Measurements from ENCODE around the gene SH3RF3. TPM values are rescaled to one million over a fixed set of nuclear protein-coding genes. Genes with fewer than 3 reads are reported as not detected.

The SH3RF3 gene
- polyA plus RNA-seq, 1 of the 3 experiments (the other 2 are of a cell fraction), result 1.9 TPM

DNA sequence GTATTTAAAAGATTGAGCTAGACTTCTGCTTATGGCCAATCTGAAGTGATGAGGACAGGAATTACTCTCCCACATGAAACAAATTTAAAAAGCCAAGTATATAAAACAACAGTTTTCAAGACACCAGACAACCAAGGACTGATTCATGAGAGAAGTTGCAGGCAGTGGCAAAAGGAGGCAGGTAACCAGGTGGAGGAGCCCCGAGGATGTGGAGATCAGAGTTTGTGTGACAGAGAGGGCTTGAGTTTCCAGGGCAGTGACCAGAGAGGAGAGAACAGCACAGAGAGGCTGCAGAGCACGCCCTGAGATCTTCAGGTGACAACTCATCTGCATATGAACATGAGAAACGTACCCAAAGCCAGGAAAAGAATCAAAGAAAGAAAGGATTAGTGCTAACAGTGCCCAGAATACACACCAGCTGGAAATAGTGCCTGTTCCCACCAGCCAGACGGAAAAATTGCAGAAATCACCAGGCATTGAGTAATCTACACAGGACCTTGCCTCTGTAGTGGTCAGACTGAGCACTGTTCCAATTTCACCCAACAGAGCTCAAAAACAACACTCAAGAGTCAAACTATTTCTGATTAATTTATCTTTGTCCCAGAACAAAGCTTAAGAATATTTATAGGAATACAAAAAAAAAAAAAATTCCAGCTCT is 311.6 kb downstream of the SH3RF3 start:
- no peak overlapping the region for H3K4me3 ChIP-seq (ENCODE audit: low read depth in 2 of 2, low read length in 1 of 2)
- H3K4me1 ChIP-seq (ENCODE audit: control insufficient read depth in 1 of 2, insufficient read depth in 2 of 2, low read depth in 1 of 2, low read length in 1 of 2), result no peaks in the 10 kb centered on the region; a peak in 1 of 4 replicates
- POLR2A ChIA-PET, result no interaction called here
- no peaks in the 10 kb centered on the region for H3K79me2 ChIP-seq (ENCODE audit: insufficient read depth)
- peaks cover 5% of the 10 kb centered on the region for H3F3A ChIP-seq (replicated peaks; ENCODE audit: insufficient read depth)
- WGBS (ENCODE audit: low lambda C conversion rate), result 61% methylated on average over 4 of the region's 4 CpGs
- no peak overlapping the region for H3K9ac ChIP-seq
- H3K9me3 ChIP-seq, result peaks cover 20% of the 10 kb centered on the region; the same call in 1 of the 2 replicates
- H4K20me1 ChIP-seq (ENCODE audit: insufficient read depth), result no peaks in the 10 kb centered on the region
- TF ChIP-seq SIN3A (IDR thresholded peaks at IDR 0.05; ENCODE audit: borderline replicate concordance, low read depth, low read length), result no peak
- TF ChIP-seq JUND (IDR thresholded peaks at IDR 0.05), result no peak
- no peak for TF ChIP-seq RFX5 (IDR thresholded peaks at IDR 0.05; ENCODE audit: low read length)
- no peak for TF ChIP-seq ZBTB33 (IDR thresholded peaks at IDR 0.05; ENCODE audit: borderline replicate concordance, low read depth)
- no peak for TF ChIP-seq MXI1 (IDR thresholded peaks at IDR 0.05; ENCODE audit: low read depth, low read length)
- TF ChIP-seq MAX (IDR thresholded peaks at IDR 0.05; ENCODE audit: low read depth), result no peak
- TF ChIP-seq, protein P1, sequence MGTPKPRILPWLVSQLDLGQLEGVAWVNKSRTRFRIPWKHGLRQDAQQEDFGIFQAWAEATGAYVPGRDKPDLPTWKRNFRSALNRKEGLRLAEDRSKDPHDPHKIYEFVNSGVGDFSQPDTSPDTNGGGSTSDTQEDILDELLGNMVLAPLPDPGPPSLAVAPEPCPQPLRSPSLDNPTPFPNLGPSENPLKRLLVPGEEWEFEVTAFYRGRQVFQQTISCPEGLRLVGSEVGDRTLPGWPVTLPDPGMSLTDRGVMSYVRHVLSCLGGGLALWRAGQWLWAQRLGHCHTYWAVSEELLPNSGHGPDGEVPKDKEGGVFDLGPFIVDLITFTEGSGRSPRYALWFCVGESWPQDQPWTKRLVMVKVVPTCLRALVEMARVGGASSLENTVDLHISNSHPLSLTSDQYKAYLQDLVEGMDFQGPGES (IDR thresholded peaks at IDR 0.05; ENCODE audit: low read depth, low read length), result no peak
- no peak for TF ChIP-seq GABPA (IDR thresholded peaks at IDR 0.05; ENCODE audit: low read depth)
- TF ChIP-seq ELF1 (IDR thresholded peaks at IDR 0.05), result no peak
- TF ChIP-seq EZH2phosphoT487 (IDR thresholded peaks at IDR 0.05; ENCODE audit: borderline replicate concordance, low read depth), result no peak
- no peak for TF ChIP-seq MEF2A (IDR thresholded peaks at IDR 0.05; ENCODE audit: borderline replicate concordance, low read depth)
- no peak for TF ChIP-seq YY1 (IDR thresholded peaks at IDR 0.05; ENCODE audit: low read depth)
- CTCF ChIA-PET, result interaction anchor here (0.9 kb wide), 1 partner anchor 70 kb away, joined by 3 read pairs; no protein-coding TSS in a partner anchor
- no peak overlapping the region for H3K27ac ChIP-seq (ENCODE audit: low read depth in 2 of 2, low read length in 1 of 2)
- H2AFZ ChIP-seq (ENCODE audit: low read depth), result no peak overlapping the region
- no peaks in the 10 kb centered on the region for H3K27me3 ChIP-seq (ENCODE audit: insufficient read depth)
- H3K4me2 ChIP-seq, result no peak overlapping the region
- no peak for DNase-seq
- no peaks in the 10 kb centered on the region for H3K9me2 ChIP-seq
- peaks cover 9 to 48% of the 10 kb centered on the region in 2 experiments for H3K36me3 ChIP-seq (replicated peaks in 1 of 2; ENCODE audit: control insufficient read depth in 1 of 2, insufficient read depth in 2 of 2, low read length in 1 of 2)

GRCh38 chr2:109442715-109443319 is 313.8 kb downstream of the SH3RF3 start:
- TF ChIP-seq SIN3A (IDR thresholded peaks at IDR 0.05; ENCODE audit: borderline replicate concordance, low read depth, low read length) (no peak), ZBTB33 (IDR thresholded peaks at IDR 0.05; ENCODE audit: borderline replicate concordance, low read depth) (no peak), YY1 (IDR thresholded peaks at IDR 0.05; ENCODE audit: low read depth) (no peak), FOXJ3 (CRISPR knock-in tag; IDR thresholded peaks at IDR 0.05) (no peak), ELF1 (IDR thresholded peaks at IDR 0.05) (no peak), POLR2AphosphoS5 (IDR thresholded peaks at IDR 0.05; ENCODE audit: low read depth, low read length) (no peak)
- TF ChIP-seq, protein P2, sequence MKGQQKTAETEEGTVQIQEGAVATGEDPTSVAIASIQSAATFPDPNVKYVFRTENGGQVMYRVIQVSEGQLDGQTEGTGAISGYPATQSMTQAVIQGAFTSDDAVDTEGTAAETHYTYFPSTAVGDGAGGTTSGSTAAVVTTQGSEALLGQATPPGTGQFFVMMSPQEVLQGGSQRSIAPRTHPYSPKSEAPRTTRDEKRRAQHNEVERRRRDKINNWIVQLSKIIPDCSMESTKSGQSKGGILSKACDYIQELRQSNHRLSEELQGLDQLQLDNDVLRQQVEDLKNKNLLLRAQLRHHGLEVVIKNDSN (IDR thresholded peaks at IDR 0.05; ENCODE audit: borderline replicate concordance, low read depth), result no peak
- Histone ChIP-seq H3K4me2 (no peak overlapping the region), H3K27me3 (ENCODE audit: insufficient read depth) (no peaks in the 10 kb centered on the region), H3F3A (replicated peaks; ENCODE audit: insufficient read depth) (peaks cover 16% of the 10 kb centered on the region), H3K27ac (ENCODE audit: low read depth in 2 of 2, low read length in 1 of 2) (no peak overlapping the region), H3K79me2 (ENCODE audit: insufficient read depth) (no peaks in the 10 kb centered on the region), H3K4me3 (ENCODE audit: low read depth in 2 of 2, low read length in 1 of 2) (no peak overlapping the region), H3K36me3 (replicated peaks in 1 of 2; ENCODE audit: control insufficient read depth in 1 of 2, insufficient read depth in 2 of 2, low read length in 1 of 2) (peaks cover 0 to 43% of the 10 kb centered on the region in 2 experiments), H2AFZ (ENCODE audit: low read depth) (no peak overlapping the region), H3K9ac (no peak overlapping the region), H3K4me1 (ENCODE audit: control insufficient read depth in 1 of 2, insufficient read depth in 2 of 2, low read depth in 1 of 2, low read length in 1 of 2) (peaks cover 11 to 16% of the 10 kb centered on the region in 2 experiments; a peak in 3 of 4 replicates), H3K9me2 (no peaks in the 10 kb centered on the region), H4K20me1 (ENCODE audit: insufficient read depth) (no peaks in the 10 kb centered on the region), H3K9me3 (peaks cover 20% of the 10 kb centered on the region; the same call in 1 of the 2 replicates)
- ChIA-PET CTCF (no interaction called here), POLR2A (no interaction called here)
- no peak for DNase-seq
- 80% methylated on average over 2 of the region's 2 CpGs for WGBS (ENCODE audit: low lambda C conversion rate)

Data from SK-N-SH (cell line).